DND-41 (cell line): ENCODE measurements around the gene EFNA2.

ENCODE experiments used
- ATAC-seq: fragments of 200-7000 bp; cut with Tn5 transposase; 3 replicates; pipeline ENCODE4 v1.9.1; 2021; ENCODE audit warnings: low read depth; ENCODE audit not compliant: insufficient read depth
- DNase-seq: peaks from one replicate; pipeline ENCODE4 v3.0.0-alpha.2; 2020
- H2AFZ ChIP-seq: 2 replicates; pipeline ENCODE4 v1.6.0; 2012; ENCODE audit warnings: low read depth, low read length
- H3K27ac ChIP-seq: 2 replicates; pipeline ENCODE4 v1.5.1; 2012; ENCODE audit warnings: low read length, inconsistent platforms
- H3K27me3 ChIP-seq: fragments of 200-600 bp; sonication (generic); 2 replicates; pipeline ENCODE4 v1.6.0; 2012; ENCODE audit warnings: low read length, mild to moderate bottlenecking, inconsistent platforms; ENCODE audit not compliant: insufficient read depth, poor library complexity
- H3K36me3 ChIP-seq: 2 replicates; pipeline ENCODE4 v1.5.1; 2012; ENCODE audit warnings: low read length, inconsistent platforms; ENCODE audit not compliant: insufficient read depth
- H3K4me1 ChIP-seq: 2 replicates; pipeline ENCODE4 v1.5.1; 2012; ENCODE audit warnings: mild to moderate bottlenecking, low read length; ENCODE audit not compliant: insufficient read depth
- H3K4me2 ChIP-seq: 2 replicates; pipeline ENCODE4 v1.6.0; 2012; ENCODE audit warnings: mild to moderate bottlenecking, moderate library complexity, low read length, inconsistent platforms; ENCODE audit not compliant: insufficient read depth
- H3K4me3 ChIP-seq, 2 experiments: fragments of 200-600 bp in 1 of 2; shearing (Covaris generic) in 1 of 2; 2 replicates each; pipeline ENCODE4 v1.5.1; 2012 to 2016; ENCODE audit warnings: inconsistent platforms in 2 of 2, low read length in 2 of 2, mild to moderate bottlenecking in 2 of 2, low read depth in 1 of 2, moderate library complexity in 1 of 2
- H3K79me2 ChIP-seq: 2 replicates; pipeline ENCODE4 v1.6.0; 2012; ENCODE audit warnings: low read length, inconsistent platforms; ENCODE audit not compliant: insufficient read depth
- H3K9ac ChIP-seq: 2 replicates; pipeline ENCODE4 v1.6.0; 2012; ENCODE audit warnings: low read depth, mild to moderate bottlenecking, inconsistent platforms, low read length, moderate library complexity
- H3K9me3 ChIP-seq: 2 replicates; pipeline ENCODE4 v1.5.1; 2012; ENCODE audit warnings: low read length, moderate library complexity, mild to moderate bottlenecking, inconsistent platforms; ENCODE audit not compliant: insufficient read depth, severe bottlenecking
- H4K20me1 ChIP-seq: 2 replicates; pipeline ENCODE4 v1.6.0; 2012; ENCODE audit warnings: low read length; ENCODE audit not compliant: insufficient read depth
- CTCF ChIP-seq: IDR thresholded peaks from 2 replicates; pipeline ENCODE4 v1.5.1; 2012; ENCODE audit warnings: borderline replicate concordance, low read length, moderate library complexity, mild to moderate bottlenecking; ENCODE audit not compliant: poor library complexity, severe bottlenecking; ENCODE audit errors: extremely low read depth
- EZH2 ChIP-seq: IDR thresholded peaks from 3 replicates; pipeline ENCODE4 v1.6.1; 2012; ENCODE audit warnings: borderline replicate concordance, low read depth, mild to moderate bottlenecking, moderate library complexity, low read length, inconsistent platforms; ENCODE audit not compliant: severe bottlenecking

Gene EFNA2

GRCh38 chr19:1294688-1295087 lies 9.0 kb downstream of the EFNA2 start:
- Histone ChIP-seq H3K9ac (no peak overlapping the region), H3K4me3 (no peak overlapping the region), H3K27ac (no peak overlapping the region), H3K79me2 (no peaks in the 10 kb centered on the region), H3K4me1 (no peaks in the 10 kb centered on the region), H2AFZ (no peak overlapping the region), H3K36me3 (no peaks in the 10 kb centered on the region), H4K20me1 (no peaks in the 10 kb centered on the region), H3K4me2 (no peak overlapping the region), H3K9me3 (no peaks in the 10 kb centered on the region), H3K27me3 (no peaks in the 10 kb centered on the region)
- TF ChIP-seq CTCF (no peak), EZH2 (no peak)
- DNase-seq: no peak
- ATAC-seq: no peak

GRCh38 chr19:1295169-1296012 lies 9.7 kb downstream of the EFNA2 start:
- no peak overlapping the region for H3K9ac ChIP-seq
- H3K4me3 ChIP-seq: no peak overlapping the region
- no peaks in the 10 kb centered on the region for H3K79me2 ChIP-seq
- H2AFZ ChIP-seq: no peak overlapping the region
- H3K9me3 ChIP-seq: no peaks in the 10 kb centered on the region
- ATAC-seq (peak; percentile 57), DNase-seq (peak; percentile 44)
- H3K4me1 ChIP-seq: no peaks in the 10 kb centered on the region
- H3K36me3 ChIP-seq: no peaks in the 10 kb centered on the region
- no peak overlapping the region for H3K27ac ChIP-seq
- TF ChIP-seq CTCF: no peak
- TF ChIP-seq EZH2: no peak
- no peaks in the 10 kb centered on the region for H4K20me1 ChIP-seq
- no peak overlapping the region for H3K4me2 ChIP-seq
- H3K27me3 ChIP-seq: no peaks in the 10 kb centered on the region

- Histone ChIP-seq H3K36me3 (no peaks in the 10 kb centered on the region), H3K27ac (no peak overlapping the region), H4K20me1 (no peaks in the 10 kb centered on the region), H2AFZ (no peak overlapping the region), H3K4me3 (no peak overlapping the region), H3K4me2 (no peak overlapping the region), H3K27me3 (no peaks in the 10 kb centered on the region), H3K79me2 (no peaks in the 10 kb centered on the region), H3K9ac (no peak overlapping the region), H3K4me1 (no peaks in the 10 kb centered on the region), H3K9me3 (no peaks in the 10 kb centered on the region)
- no peak for DNase-seq
- TF ChIP-seq CTCF (no peak), EZH2 (no peak)
- no peak for ATAC-seq
These were observed 10.4 kb downstream of the EFNA2 start for GRCh38 chr19:1296078-1296477.
